Erythroblast (primary cell): ENCODE measurements around the gene STPG4.

ENCODE experiments used
- DNase-seq, 2 experiments: peaks; one replicate each; lab custom pipeline; 2025; lab: John Stamatoyannopoulos, UW
- GATA1 ChIP-seq: IDR thresholded peaks from 2 replicates; pipeline ENCODE4 v1.6.1; 2011; ENCODE audit warnings: low read depth, mild to moderate bottlenecking, control low read depth, low read length, moderate library complexity
- POLR2A ChIP-seq: IDR thresholded peaks from 2 replicates; pipeline ENCODE4 v1.6.1; 2011; ENCODE audit warnings: mild to moderate bottlenecking, low read length

The STPG4 gene

GRCh38 chr2:47162780-47163179, 7.7 kb upstream of the STPG4 start:
- TF ChIP-seq POLR2A (no peak), GATA1 (no peak)
- no peak for DNase-seq

- DNase-seq = no peak
- TF ChIP-seq POLR2A = no peak
- TF ChIP-seq GATA1 = no peak
Observed at GRCh38 chr2:47161475-47161874, 6.4 kb upstream of the STPG4 start.

GRCh38 chr2:47160660-47161059, 5.6 kb upstream of the STPG4 start:
- no peak for TF ChIP-seq GATA1
- no peak for TF ChIP-seq POLR2A
- DNase-seq = no peak

GRCh38 chr2:47160211-47160610, 5.1 kb upstream of the STPG4 start:
- DNase-seq = no peak
- TF ChIP-seq POLR2A (no peak), GATA1 (no peak)

GRCh38 chr2:47159627-47160026, 4.5 kb upstream of the STPG4 start:
- no peak for DNase-seq
- TF ChIP-seq POLR2A (no peak), GATA1 (no peak)

- no peak for DNase-seq
- TF ChIP-seq POLR2A = no peak
- TF ChIP-seq GATA1 = no peak
Observed at GRCh38 chr2:47158576-47158975, 3.5 kb upstream of the STPG4 start.

GRCh38 chr2:47152803-47153202, 2.3 kb downstream of the STPG4 start:
- DNase-seq = no peak

GRCh38 chr2:47150175-47150574, 4.9 kb downstream of the STPG4 start:
- TF ChIP-seq GATA1 (no peak), POLR2A (no peak)
- DNase-seq = no peak

More at GRCh38 chr2:47152803-47153202, 2.3 kb downstream of the STPG4 start:
- no peak for TF ChIP-seq POLR2A
- TF ChIP-seq GATA1 = no peak

- DNase-seq = no peak
- TF ChIP-seq POLR2A (no peak), GATA1 (no peak)
Observed at GRCh38 chr2:47147021-47147420, 8.1 kb downstream of the STPG4 start.

GRCh38 chr2:47145466-47145865, 9.6 kb downstream of the STPG4 start:
- DNase-seq = no peak
- no peak for TF ChIP-seq POLR2A
- TF ChIP-seq GATA1 = no peak

GRCh38 chr2:47141520-47141919, 13.6 kb downstream of the STPG4 start:
- no peak for DNase-seq
- no peak for TF ChIP-seq GATA1
- no peak for TF ChIP-seq POLR2A

- TF ChIP-seq GATA1 = no peak
- no peak for TF ChIP-seq POLR2A
- no peak for DNase-seq
Observed at GRCh38 chr2:47134386-47135090, 20.6 kb downstream of the STPG4 start.

- DNase-seq = no peak
- no peak for TF ChIP-seq GATA1
- no peak for TF ChIP-seq POLR2A
Observed at GRCh38 chr2:47133046-47133445, 22.1 kb downstream of the STPG4 start.

- no peak for TF ChIP-seq POLR2A
- TF ChIP-seq GATA1 = no peak
- DNase-seq = no peak
Observed at GRCh38 chr2:47129191-47129706, 25.9 kb downstream of the STPG4 start.

GRCh38 chr2:47128705-47129104, 26.4 kb downstream of the STPG4 start:
- TF ChIP-seq GATA1 (no peak), POLR2A (no peak)
- DNase-seq = no peak
